Measurements from ENCODE around the gene NIPAL3. TPM values are rescaled to one million over a fixed set of nuclear protein-coding genes. Genes with fewer than 3 reads are reported as not detected.
A peak's percentile ranks its signal among the peaks of the same experiment; 100 is the strongest.

The NIPAL3 gene
- total RNA-seq, 4 donors from 2014 or later: 17.8 to 38.0 (median 27.0) TPM

DNA sequence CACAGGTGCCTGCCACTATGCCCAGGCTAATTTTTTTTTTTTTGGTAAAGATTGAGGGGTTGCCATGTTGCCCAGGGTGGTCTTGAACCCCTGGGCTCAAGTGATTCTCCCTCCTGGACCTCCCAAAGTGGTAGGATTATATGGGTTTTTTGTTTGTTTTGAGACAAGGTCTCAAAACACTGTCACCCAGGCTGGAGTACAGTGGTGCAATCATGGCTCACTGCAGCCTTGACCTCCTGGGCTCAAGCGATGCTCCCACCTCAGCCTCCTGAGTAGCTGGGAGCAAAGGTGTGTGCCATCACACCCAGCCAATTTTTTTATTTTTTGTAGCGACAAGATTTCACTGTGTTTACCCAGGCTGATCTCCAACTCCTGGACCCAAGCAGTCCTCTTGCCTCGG, 78.2 kb downstream of the NIPAL3 start:
- DNase-seq (ENCODE audit: low spot score) (no peak), ATAC-seq (ENCODE audit: low FRiP score) (no peak)
- TF ChIP-seq CTCF (IDR thresholded peaks at IDR 0.05): no peak

GRCh38 chr1:24498589-24498988, 83.0 kb downstream of the NIPAL3 start:
- no peak for DNase-seq (ENCODE audit: low spot score)
- no peak for ATAC-seq (ENCODE audit: low FRiP score)
- no peak for TF ChIP-seq CTCF (IDR thresholded peaks at IDR 0.05)

DNA sequence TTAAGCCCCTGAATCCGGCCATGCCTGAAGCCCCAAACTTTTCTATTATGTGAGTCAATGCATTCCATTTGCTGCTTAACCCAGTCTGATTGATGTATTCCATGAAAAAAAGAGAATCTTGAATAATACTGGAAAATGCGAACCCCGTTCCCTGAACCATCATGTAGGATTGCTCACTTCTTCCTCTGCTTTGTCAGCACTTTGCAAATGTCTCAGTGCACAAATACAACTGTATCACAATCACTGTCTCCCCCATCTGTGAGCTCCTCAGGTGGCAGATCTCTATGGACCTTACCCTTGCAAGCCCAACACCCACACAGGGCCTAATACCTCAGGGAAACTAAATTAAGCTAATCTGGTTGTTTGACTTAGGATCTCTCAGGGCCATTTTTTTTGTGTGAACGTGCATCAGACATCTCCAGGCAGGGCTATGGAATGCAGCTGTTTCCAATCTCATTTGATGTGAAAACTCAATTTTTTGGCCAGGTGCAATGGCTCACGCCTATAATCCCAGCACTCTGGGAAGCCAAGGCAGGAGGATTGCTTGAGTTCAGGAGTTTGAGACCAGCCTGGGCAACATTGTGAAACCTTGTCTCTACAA, 84.9 kb downstream of the NIPAL3 start:
- ATAC-seq (ENCODE audit: low FRiP score) (no peak), DNase-seq (ENCODE audit: low spot score) (no peak)
- no peak for TF ChIP-seq CTCF (IDR thresholded peaks at IDR 0.05)

- no peak for TF ChIP-seq CTCF (IDR thresholded peaks at IDR 0.05)
- DNase-seq (ENCODE audit: low spot score): no peak
- ATAC-seq (ENCODE audit: low FRiP score): no peak
These were observed 85.9 kb downstream of the NIPAL3 start for GRCh38 chr1:24501371-24502064.

DNA sequence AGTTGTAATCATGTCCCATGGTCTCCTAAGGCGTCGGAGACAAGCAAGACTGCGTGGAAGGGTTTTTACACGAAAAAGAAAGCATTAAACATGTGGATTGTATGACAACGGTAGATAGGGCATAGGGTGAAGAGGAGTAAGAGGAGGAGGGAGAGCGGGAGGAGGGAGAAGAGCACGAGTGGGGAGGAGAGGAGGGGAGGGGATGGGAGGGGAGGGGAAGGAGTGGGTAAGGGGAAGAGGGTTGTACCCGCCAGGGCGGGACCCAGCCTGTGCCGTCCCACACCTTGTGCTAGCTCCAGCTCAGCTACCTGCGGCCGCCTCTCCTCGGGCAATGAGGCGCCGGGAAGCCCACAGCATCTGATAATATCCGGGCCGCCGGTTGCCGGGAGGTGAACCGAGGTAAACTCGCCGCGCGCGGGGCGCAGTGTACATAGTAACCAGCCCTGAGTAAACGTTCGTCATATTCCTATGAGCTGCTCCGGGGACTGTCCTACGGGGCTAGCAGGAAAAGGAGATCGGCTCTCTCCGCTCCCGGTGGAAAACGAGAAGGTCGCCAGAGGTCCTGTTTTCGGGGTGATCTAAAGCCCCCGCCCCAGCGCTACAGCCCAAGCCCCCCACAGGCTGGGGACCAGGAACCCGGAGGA, 86.6 kb downstream of the NIPAL3 start:
- TF ChIP-seq CTCF (IDR thresholded peaks at IDR 0.05): no peak
- ATAC-seq (ENCODE audit: low FRiP score) (peak; percentile 89), DNase-seq (ENCODE audit: low spot score) (peak; percentile 38)

GRCh38 chr1:24502709-24503058, 87.1 kb downstream of the NIPAL3 start, which contains the start of gene RCAN3:
RCAN3 (plus strand) TSS chr1:24502836; CDS start chr1:24514373, 11,537 bp downstream.
- no peak for TF ChIP-seq CTCF (IDR thresholded peaks at IDR 0.05)
- ATAC-seq (ENCODE audit: low FRiP score) (peak; percentile 86), DNase-seq (ENCODE audit: low spot score) (no peak)
